GM10847 (cell line): ENCODE data around the gene SGMS2.

ENCODE experiments used
- POLR2A ChIP-seq: IDR thresholded peaks from 2 replicates; pipeline ENCODE4 v1.6.1; 2011; ENCODE audit not compliant: insufficient read length; ENCODE audit errors: extremely low read depth

Gene SGMS2

DNA sequence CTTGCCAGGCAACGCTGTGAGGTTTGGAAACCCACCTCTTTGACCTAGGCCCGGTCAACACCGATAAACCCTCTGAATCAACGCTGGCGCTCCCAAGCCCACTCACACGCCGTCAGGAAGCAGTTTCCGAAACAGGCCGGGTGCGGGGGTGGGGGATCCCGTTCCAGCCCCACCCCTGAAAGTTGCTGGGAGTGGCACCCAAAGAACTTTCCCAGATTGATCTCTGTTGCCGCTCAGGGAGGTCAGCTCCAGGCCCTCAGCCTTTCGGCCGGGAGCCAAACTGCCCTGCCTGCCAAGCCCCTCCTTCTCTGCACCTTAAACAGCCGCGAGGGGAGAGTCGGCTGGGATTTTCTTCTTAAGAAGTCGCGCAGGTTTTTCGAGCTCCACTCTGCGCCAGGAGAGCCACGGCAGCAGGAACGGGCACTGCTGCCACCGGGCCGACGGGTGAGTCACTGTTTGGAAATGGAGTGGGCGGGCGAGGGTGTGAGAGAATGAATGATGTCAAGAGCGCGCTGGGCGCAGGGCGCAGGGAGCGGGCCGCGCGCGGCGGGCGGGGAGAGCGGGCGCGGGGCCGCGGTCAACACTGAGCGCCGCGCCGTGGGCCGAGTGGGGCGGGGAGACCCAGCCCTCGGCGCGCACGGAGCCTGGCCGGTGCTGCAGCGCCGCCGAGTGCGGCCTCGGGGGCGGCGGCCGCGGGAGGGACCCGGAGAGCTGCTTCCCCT is at the start of gene SGMS2:
SGMS2 (plus strand) TSS at position 583 of the 722 bp plus-strand sequence. CDS start 70,622 bp downstream, outside the sequence.
- TF ChIP-seq POLR2A, result no peak

DNA sequence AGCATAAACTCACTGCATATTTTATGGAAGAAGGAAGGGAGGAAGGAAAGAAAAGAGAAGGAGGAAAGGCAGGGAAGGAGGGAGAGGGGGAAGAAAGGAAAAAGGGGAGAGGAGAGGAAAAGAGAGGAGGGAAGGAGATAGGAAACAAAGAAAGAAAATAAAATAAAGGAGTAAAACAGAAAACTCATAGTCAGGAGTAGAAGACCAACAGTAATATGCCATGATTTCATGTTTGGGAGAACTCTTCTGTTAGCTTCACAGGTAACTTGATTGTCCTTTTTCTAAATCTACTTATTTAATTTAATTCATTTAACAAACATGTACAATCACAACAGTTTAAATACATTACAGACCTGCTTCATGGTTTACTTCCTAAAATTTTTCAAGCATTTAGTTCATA is 46.8 kb upstream of the SGMS2 start:
- no peak for TF ChIP-seq POLR2A

DNA sequence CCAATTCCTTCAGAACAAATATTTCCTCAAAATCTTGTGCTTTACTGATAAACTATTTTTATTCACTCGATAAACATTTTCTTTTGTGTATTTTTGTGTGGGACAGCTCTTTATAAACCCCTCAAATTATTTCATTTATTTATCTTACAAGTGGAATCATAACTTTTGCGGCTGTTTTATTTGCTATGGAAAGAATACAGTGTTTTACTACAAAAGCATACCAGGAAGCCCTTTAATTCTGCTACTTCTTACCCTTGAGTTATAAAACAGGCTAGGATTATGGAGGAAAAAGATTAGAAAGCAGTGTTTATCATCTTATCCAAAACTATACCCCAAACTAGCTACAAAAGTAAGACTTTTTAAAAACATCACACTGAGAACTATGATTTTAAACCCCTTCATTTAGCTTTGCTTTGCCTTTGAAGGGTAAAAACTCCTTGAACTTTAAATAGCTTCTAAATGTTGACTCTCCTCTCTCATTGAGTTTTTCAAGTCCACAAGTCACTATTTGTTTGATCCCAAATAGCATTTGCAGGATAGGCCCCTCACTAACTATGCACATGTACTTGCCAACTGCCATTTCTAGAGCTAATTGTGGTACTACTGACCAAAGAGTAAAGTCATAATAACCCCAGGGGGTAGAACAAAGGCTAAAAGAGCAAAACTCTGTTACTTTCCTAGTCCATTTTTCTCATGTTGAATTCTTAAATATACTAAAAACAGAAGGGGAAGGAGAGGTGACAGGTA is 45.8 kb upstream of the SGMS2 start:
- no peak for TF ChIP-seq POLR2A

DNA sequence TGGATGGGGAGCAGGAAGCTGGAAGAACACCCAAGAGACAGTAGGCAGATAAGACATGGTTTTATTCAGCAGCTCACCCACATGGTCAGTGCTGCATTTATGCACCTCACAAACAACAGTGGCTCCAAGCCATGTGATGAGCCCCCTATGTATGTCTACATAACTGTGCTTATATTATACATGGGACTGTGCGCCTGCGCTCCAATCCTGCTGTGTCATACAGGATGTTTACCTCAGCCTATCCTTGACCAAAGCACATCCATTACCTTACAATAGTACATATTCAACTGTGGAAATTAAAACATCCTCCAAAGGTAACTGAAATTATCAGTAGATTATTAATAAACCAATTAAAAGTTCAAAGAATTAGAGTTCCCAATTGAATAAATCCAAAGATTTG is 44.1 kb upstream of the SGMS2 start:
- no peak for TF ChIP-seq POLR2A

DNA sequence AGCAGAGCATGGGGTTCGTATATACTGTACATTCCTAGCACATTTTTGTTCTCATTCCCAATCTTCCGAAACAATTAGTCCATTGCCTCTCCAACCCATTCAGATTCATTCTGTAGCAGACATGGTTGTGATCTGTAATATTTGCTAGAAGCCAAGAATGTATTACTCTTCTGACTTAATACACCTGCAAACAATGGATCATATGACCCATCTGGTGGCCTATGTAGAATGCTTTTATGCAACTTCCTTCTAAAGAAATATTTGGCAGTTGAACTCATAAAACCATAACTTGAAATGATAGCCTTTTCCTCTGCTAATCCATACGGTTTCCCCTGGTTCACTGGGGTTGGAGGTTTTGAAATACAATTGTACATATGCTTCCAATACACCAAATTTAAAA is 32.8 kb upstream of the SGMS2 start:
- TF ChIP-seq POLR2A, result no peak

DNA sequence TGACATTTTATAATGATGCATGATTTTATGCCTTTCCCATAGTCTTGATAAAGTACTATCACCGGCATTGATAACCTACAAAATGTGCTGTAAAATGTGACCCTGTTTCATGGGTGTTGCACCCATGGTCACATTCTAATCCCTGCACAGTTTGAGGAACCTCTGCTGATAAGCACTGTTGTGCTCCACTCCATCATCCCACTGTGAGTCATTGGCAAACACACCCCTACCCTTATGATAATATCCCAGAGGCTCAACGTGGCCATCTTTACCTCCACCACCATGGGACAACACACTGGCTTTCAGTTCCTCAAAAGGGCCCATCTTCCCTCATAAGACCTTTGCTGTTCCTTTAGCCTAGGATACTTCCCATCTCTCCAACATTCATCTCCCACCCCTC is 32.0 kb upstream of the SGMS2 start:
- TF ChIP-seq POLR2A, result no peak

DNA sequence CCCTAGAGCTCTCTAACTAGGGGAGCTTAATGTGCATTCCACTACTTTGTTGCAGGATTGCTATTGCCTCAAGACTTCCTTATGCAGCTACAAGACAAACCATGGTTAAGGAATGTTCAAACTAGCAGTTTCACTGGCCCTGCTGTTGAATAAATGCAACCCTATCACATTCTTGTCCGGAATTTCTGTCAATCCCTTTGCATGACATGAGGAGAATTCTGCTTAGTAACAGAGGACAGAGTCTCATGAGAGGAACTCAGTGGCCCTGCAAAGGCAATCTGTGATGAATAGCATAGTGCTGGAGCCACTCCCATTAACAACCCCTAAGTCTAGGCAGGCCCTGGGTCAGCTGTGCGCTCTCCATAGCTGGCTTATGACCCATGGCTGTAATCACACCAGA is 30.7 kb upstream of the SGMS2 start:
- TF ChIP-seq POLR2A, result no peak

DNA sequence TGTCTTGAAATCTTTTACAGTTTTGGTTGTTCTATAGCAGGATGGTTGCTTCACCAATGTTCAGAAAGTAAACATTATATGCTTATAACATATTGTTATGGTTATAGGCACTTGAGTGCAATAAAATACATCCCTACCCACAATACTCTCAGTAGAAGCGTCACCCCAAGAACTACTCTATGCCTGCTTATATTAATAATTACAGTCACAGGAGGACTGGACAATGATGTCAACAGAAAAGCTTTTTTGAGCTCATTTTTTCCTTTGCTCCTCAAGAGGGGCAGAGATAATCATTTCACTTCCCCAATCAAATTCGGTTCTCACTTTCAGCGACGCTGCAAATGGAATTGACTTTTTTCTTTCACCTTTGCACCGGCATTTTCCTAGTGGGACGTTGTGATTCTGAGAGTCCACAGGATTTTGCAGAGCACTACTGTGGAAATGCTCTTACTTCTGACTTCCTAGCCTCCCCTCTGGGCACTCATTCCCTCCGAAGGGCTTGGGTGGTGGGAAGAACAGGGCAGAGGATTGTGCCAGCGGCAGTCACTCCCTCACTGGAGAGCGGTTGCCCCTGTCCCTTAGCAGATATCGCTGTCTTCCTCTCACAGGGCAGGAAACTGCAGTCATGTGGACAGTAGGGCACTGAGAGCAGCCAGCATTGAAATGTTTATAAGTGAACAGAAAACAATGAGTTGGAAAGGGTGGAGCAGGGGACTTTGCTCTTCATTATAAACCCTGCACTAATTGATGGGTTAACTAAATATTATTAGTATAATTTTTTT is 24.9 kb upstream of the SGMS2 start:
- no peak for TF ChIP-seq POLR2A

DNA sequence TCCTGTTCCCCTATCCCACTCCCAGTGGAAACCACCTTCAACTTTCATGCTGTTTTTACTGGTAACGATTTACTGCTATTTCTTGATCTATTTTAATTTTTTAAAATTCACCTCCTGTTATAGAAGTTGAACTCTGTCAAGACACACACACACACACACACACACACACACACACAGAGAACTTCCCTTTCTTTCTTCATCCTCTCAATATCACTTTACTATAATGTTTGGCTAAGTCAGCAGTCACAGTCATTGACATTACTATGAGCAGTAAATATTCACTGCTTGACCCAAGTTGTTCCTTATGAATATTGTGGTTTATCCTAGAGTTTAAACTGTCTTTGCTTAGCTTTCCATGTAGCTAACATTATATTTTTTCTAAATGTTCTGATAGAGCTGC is 24.0 kb upstream of the SGMS2 start:
- TF ChIP-seq POLR2A, result no peak

DNA sequence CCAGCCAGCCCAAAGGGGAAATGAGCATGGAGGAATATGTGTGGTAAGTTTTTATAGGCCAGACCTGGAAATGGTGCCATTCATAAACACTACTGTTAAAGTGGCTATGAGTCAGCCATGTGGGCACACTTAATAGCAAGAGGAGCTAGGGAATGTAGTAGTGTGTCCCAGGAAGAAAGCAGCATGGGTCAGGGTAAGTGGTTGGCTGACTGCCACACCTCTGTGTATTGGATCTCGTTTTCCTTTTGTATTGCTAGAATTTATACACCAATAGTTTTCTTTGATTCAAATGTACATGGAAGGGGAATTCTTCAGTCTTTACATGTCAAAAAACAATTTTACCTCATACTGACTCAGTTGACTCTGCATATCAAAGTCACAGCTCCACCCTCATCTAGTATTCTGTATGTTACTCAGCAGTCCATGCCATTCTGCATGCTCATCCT is 22.9 kb upstream of the SGMS2 start:
- no peak for TF ChIP-seq POLR2A

DNA sequence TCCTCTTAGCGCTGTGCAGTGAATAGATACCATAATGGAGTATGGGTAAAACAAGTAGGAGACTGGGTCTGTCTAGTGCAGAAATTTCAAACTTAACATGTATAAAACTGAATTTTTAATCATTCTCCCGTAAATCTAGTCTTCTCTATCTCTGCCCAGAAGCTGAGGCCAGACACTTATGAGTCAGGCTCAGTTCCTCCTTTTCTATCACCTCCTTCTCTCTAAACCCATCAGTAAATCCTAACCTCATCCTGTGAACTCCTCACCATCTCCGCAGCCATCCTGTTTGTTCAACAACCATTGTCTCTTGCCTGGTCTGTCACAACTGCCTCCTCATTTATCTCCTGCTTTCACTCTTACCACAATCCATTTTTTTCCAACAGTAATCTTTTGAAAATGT is 19.8 kb upstream of the SGMS2 start:
- no peak for TF ChIP-seq POLR2A

DNA sequence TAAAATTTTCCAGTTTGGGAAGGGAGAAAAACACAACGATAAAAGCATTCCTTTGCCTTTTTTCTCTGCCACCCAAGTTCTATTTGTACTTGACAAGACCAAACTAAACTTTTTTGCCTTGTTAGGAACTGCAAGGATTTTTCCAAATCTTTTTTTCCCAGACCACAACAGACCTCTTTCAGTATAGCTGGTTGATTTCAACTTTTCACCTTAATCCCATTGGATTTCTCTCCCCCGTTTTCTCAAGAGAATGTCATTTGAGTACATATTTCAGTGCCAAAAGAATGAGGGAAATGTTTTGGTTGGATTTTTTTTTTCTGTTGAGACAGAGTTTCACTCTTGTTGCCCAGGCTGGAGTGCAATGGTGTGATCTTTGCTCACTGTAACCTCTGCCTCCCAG is 18.5 kb upstream of the SGMS2 start:
- TF ChIP-seq POLR2A, result no peak

DNA sequence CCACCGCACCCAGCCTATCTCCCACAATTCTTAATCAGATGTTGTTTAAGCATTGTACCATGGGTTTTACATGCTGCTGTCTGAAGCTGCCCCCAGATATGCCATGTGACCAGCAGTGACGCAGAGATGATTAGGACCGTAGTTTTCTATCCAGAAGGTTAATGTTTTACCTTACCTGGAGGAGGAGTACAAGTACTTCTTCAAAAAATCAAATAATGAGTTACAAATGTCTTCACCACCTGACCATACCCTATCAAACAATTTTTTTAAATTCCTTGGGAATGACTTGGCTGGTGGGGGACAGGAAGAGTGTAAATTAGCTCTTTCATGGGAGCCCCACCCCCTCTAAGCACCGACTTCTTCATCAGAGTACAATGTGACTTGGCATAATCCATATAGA is 16.2 kb upstream of the SGMS2 start:
- TF ChIP-seq POLR2A, result no peak

DNA sequence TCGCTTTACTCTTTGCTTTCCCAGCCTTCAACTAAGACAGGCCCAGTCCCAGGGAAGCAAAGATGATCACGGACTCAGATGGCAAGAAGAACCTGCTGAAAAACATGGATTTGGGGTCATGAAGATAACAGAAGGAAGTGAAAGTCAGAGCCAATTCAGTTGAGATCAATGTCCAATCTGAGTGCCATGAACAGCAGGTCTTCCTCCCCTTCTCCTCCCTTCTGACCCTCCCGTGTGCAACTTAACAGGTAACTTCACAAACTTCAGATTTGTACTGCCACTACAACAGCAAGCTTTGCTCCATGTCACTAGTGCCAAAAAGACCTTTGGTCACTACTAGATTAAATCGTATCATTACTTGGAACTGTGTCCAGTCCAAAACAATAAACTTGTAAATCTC is 15.5 kb upstream of the SGMS2 start:
- TF ChIP-seq POLR2A, result no peak

DNA sequence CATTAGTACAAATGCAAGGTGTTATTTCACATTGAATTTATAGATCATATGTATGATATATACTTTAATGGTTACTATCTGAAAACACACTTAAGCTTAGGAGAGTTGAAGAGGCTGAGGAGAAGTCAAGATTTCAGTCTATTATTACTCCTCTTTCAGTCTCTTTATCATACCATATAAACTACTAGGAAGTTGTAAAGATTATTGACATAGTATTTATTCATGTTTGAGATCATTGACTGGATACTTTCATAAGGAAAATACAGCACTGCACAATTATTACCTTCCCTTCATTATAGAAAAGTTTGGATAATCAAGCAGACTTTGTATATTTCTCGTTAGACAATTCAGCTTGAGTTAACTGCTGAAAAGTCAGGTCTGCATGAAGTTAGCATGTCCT is 10.0 kb upstream of the SGMS2 start:
- TF ChIP-seq POLR2A, result no peak

DNA sequence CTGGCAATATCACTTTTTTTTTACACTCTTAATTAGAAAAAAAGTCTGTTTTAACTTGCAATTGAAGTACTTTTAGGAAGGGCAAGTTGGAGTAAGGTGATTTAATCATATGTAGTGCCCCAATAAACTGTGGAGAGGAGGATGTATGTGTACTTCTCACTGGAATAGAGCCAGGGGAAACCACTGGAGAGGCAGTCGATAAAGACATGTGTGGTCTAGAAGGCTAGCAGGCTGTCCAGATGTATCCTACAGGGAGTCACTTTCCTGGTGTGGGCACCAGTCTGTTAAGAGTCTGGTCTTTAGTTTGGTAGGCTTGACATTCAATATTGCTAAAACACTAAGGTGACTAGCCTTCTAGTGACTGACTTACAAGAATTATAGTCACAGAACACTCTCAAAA is 9.6 kb upstream of the SGMS2 start:
- TF ChIP-seq POLR2A, result no peak
